ENCODE data around the gene STAT4.
A peak's percentile ranks its signal among the peaks of the same experiment; 100 is the strongest.

The STAT4 gene, protein sequence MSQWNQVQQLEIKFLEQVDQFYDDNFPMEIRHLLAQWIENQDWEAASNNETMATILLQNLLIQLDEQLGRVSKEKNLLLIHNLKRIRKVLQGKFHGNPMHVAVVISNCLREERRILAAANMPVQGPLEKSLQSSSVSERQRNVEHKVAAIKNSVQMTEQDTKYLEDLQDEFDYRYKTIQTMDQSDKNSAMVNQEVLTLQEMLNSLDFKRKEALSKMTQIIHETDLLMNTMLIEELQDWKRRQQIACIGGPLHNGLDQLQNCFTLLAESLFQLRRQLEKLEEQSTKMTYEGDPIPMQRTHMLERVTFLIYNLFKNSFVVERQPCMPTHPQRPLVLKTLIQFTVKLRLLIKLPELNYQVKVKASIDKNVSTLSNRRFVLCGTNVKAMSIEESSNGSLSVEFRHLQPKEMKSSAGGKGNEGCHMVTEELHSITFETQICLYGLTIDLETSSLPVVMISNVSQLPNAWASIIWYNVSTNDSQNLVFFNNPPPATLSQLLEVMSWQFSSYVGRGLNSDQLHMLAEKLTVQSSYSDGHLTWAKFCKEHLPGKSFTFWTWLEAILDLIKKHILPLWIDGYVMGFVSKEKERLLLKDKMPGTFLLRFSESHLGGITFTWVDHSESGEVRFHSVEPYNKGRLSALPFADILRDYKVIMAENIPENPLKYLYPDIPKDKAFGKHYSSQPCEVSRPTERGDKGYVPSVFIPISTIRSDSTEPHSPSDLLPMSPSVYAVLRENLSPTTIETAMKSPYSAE

DNA sequence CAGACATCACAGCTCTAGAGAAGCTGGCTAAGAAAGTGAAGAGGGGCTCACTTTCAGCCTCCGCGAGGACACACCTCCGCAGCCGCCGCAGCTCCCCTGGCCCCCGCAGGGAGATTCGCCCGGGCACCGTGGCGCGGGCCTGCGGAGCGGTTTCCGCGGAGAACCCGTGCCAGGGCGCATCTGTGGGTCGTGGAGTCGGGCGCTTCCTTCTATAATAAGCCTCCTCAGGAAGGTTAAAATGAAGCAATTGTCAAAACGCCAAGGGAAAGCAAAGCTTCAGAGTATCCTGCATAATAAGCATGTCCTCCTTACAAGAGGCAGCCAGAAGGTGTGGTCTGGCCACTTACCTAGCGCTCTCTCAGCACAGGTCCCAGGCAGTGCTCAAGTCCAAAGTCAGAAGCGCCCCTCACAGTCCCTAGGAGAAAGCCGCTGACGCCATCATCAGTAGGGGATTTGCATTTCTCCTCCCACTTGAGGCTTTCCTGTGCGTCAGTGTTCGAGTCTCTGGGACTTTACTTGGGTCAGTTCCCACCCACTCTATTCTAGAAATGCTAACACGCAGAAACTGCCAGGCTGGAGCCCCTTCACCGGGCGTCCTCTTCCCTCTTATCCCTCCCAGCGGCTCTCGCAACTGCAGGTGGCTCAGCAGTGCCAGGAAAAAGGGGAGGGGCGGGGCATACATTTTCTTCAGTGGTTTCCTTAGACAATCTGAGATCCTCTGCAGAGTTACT lies at the start of gene STAT4:
STAT4 (minus strand) TSS at position 395 of the 731 bp plus-strand sequence. CDS start 2,791 bp downstream, outside the sequence.
- Histone ChIP-seq H3K9ac (ENCODE audit: low read depth, low read length) (no peak within 1 kb of the TSS), H3K36me3 (ENCODE audit: control insufficient read depth, insufficient read depth, low read length) (no peaks in the 10 kb centered on the region), H3K27me3 (ENCODE audit: control insufficient read depth, insufficient read depth, low read length) (peaks cover 21% of the 10 kb centered on the region), H3K9me3 (ENCODE audit: control insufficient read depth, insufficient read depth, low read length) (no peaks in the 10 kb centered on the region), H3K4me3 (ENCODE audit: low read depth, low read length) (peak within 1 kb of the TSS; percentile 84), H3K4me1 (ENCODE audit: control insufficient read depth, insufficient read depth, low read length) (no peaks in the 10 kb centered on the region)

DNA sequence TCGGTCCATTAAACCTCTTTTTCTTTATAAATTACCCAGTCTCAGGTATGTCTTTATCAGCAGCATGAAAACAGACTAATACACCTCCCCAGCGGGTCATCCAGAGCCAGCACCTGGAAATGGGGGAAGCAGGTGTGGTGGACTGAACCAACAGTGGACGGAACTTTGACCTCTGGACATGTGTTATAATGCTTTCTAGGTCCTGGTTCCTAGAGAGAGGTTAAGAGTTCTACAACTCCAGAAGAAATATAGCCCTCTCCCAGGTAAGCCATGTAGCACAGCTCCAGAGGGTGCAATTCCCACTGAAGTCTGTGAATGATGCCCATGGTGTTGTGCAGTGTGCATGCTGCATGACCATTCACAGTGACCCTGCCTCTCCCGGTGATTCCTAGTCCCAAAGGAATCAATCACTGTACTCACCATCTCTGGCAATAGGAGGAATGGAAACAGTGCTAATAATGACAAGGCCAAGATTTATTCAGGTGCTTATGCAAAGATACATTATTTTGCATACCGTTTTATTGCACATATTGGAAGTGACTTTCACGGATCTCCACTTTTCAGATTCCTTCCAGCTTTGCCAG lies 49.2 kb upstream of the STAT4 start:
- no peaks in the 10 kb centered on the region for H3K9me3 ChIP-seq (ENCODE audit: control insufficient read depth, insufficient read depth, low read length)
- H3K36me3 ChIP-seq (ENCODE audit: control insufficient read depth, insufficient read depth, low read length): no peaks in the 10 kb centered on the region
- no peaks in the 10 kb centered on the region for H3K27me3 ChIP-seq (ENCODE audit: control insufficient read depth, insufficient read depth, low read length)
- H3K4me1 ChIP-seq (ENCODE audit: control insufficient read depth, insufficient read depth, low read length): no peaks in the 10 kb centered on the region
- H3K4me3 ChIP-seq (ENCODE audit: low read depth, low read length): no peak overlapping the region
- H3K9ac ChIP-seq (ENCODE audit: low read depth, low read length): no peak overlapping the region

DNA sequence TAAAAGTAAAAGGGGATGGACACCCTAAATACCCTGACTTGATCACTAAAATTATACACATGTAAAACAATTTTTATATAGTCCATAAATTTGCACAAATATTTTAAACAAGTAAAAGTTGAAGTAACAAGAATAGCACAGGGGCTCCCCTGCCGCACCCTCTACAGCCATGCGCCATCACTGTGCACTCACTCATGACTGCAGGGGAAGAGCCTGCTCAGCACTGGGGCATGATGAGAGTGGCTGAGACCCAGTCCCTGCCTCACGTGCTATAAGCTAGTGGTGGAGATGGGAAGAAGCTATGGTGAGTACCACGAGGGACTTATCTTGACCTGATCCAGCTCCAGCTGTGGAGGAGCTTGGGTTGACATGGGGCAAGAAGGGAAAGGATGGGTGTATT lies 47.5 kb upstream of the STAT4 start:
- H3K9ac ChIP-seq (ENCODE audit: low read depth, low read length): no peak overlapping the region
- no peak overlapping the region for H3K4me3 ChIP-seq (ENCODE audit: low read depth, low read length)
- H3K9me3 ChIP-seq (ENCODE audit: control insufficient read depth, insufficient read depth, low read length): no peaks in the 10 kb centered on the region
- no peaks in the 10 kb centered on the region for H3K4me1 ChIP-seq (ENCODE audit: control insufficient read depth, insufficient read depth, low read length)
- H3K27me3 ChIP-seq (ENCODE audit: control insufficient read depth, insufficient read depth, low read length): no peaks in the 10 kb centered on the region
- no peaks in the 10 kb centered on the region for H3K36me3 ChIP-seq (ENCODE audit: control insufficient read depth, insufficient read depth, low read length)

DNA sequence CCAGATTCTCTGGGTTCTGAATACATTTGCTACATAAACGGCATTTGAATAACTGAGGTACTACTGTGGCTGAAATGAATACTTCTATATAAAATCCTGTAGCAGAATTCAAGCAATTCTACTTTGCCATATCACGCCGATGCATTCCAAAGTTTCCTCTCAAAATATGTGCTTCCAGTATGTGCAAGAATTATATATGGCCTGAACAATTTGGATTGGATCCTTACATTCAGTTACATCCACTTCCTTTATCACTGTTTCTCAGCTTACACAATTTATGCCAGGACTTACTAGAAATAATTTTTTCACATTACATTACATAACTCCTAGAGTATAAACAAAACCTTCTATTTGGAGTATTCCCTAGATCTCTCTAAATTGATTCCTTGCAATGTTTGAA lies 46.3 kb upstream of the STAT4 start:
- no peak overlapping the region for H3K9ac ChIP-seq (ENCODE audit: low read depth, low read length)
- no peak overlapping the region for H3K4me3 ChIP-seq (ENCODE audit: low read depth, low read length)
- no peaks in the 10 kb centered on the region for H3K27me3 ChIP-seq (ENCODE audit: control insufficient read depth, insufficient read depth, low read length)
- no peaks in the 10 kb centered on the region for H3K4me1 ChIP-seq (ENCODE audit: control insufficient read depth, insufficient read depth, low read length)
- H3K9me3 ChIP-seq (ENCODE audit: control insufficient read depth, insufficient read depth, low read length): no peaks in the 10 kb centered on the region
- no peaks in the 10 kb centered on the region for H3K36me3 ChIP-seq (ENCODE audit: control insufficient read depth, insufficient read depth, low read length)

DNA sequence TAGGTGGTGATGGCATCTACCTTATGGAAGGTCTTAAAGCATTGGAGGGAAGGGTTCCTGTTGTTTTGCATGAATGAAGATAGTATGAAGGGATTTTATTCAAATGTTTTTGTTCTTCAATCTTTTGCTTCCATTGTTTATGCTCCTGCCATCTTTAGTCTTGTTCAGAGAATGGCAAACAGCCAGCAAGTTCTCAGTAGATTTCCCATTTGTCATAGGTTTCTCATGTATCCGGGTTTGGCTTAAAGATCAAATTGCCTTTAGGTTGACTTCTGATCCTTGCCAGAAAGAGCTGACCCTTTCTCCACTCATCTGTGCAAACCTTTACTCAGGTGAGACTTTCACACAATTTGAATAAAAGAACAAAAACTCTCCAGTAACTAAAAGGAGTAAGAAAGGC lies 44.2 kb upstream of the STAT4 start:
- Histone ChIP-seq H3K36me3 (ENCODE audit: control insufficient read depth, insufficient read depth, low read length) (no peaks in the 10 kb centered on the region), H3K4me1 (ENCODE audit: control insufficient read depth, insufficient read depth, low read length) (no peaks in the 10 kb centered on the region), H3K4me3 (ENCODE audit: low read depth, low read length) (no peak overlapping the region), H3K9ac (ENCODE audit: low read depth, low read length) (no peak overlapping the region), H3K27me3 (ENCODE audit: control insufficient read depth, insufficient read depth, low read length) (no peaks in the 10 kb centered on the region), H3K9me3 (ENCODE audit: control insufficient read depth, insufficient read depth, low read length) (no peaks in the 10 kb centered on the region)

DNA sequence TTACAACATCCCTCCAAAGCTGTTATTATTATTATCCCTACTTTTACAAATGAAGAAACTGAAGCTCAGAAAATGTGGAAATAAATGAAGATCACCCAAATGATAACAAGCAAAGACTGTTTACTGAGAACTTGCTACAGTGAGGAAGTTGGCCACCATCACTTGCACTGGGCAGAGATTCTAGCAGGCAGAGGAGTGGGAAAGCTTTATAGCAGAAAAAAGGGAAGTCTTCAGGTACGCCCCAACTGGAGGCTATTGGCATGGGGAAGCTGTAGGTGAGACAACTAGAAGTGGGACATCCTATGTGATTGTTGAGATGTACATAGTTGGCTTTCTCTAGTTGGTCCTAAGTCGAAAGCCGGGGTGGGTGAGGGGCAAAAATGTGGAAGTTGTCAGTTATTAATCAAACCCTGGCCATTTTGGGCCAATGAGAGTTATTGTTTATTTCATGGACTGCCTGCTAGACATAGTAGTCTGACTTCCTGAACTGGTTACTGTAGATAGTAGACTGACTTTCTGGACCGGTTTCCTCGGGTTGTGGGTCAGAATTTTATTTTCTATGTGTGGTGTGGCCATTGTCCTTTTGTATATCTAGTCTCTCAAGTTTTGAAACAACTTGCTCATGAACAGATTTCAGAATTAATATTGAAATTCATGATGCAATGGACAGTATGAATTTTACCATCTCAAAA lies 40.2 kb upstream of the STAT4 start:
- Histone ChIP-seq H3K4me3 (ENCODE audit: low read depth, low read length) (no peak overlapping the region), H3K27me3 (ENCODE audit: control insufficient read depth, insufficient read depth, low read length) (no peaks in the 10 kb centered on the region), H3K4me1 (ENCODE audit: control insufficient read depth, insufficient read depth, low read length) (no peaks in the 10 kb centered on the region), H3K36me3 (ENCODE audit: control insufficient read depth, insufficient read depth, low read length) (no peaks in the 10 kb centered on the region), H3K9ac (ENCODE audit: low read depth, low read length) (no peak overlapping the region), H3K9me3 (ENCODE audit: control insufficient read depth, insufficient read depth, low read length) (no peaks in the 10 kb centered on the region)

DNA sequence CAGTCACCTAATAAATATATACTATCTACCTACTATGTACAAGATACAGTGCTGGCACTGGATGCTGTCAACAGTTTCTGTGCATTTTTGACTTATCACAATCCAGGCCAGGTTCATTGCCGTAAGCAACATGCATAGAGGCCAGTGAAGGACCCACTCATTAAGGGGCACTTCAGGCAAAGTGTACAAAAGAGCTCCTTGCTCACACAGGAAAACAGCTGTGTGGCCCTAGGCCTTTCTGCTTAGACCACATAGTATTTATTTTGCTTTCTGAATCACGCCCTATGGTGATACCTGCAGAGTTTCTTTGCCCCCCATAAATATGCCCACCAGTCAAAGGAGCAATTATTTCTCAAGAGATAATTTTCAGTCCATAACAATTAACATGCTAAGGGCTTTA lies 39.6 kb upstream of the STAT4 start:
- no peaks in the 10 kb centered on the region for H3K27me3 ChIP-seq (ENCODE audit: control insufficient read depth, insufficient read depth, low read length)
- H3K4me1 ChIP-seq (ENCODE audit: control insufficient read depth, insufficient read depth, low read length): no peaks in the 10 kb centered on the region
- H3K9me3 ChIP-seq (ENCODE audit: control insufficient read depth, insufficient read depth, low read length): no peaks in the 10 kb centered on the region
- no peak overlapping the region for H3K4me3 ChIP-seq (ENCODE audit: low read depth, low read length)
- no peaks in the 10 kb centered on the region for H3K36me3 ChIP-seq (ENCODE audit: control insufficient read depth, insufficient read depth, low read length)
- H3K9ac ChIP-seq (ENCODE audit: low read depth, low read length): no peak overlapping the region

DNA sequence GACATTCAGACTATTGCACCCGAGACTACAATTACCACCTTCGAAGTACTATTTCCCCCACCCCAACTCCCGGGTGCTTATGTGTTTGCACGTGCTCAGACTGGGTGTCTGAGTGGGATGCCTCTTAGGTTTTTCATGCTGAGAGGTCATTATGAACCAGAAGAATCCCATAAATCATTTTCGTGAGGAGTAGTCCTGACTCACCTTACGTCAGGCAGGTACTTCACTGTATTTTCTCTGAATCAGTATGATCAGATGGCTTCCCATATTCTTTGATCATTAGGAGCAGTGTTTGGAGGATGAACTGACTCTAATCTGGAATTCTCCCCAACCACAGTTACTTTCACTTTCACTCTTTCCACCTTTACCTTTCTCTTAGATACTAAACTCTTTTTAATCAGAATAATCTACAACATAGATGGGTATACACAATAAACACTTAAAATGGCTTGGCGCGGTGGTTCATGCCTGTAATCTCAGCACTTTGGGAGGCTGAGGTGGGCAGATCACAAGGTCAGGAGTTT lies 38.4 kb upstream of the STAT4 start:
- Histone ChIP-seq H3K36me3 (ENCODE audit: control insufficient read depth, insufficient read depth, low read length) (no peaks in the 10 kb centered on the region), H3K27me3 (ENCODE audit: control insufficient read depth, insufficient read depth, low read length) (no peaks in the 10 kb centered on the region), H3K9ac (ENCODE audit: low read depth, low read length) (no peak overlapping the region), H3K4me1 (ENCODE audit: control insufficient read depth, insufficient read depth, low read length) (no peaks in the 10 kb centered on the region), H3K9me3 (ENCODE audit: control insufficient read depth, insufficient read depth, low read length) (no peaks in the 10 kb centered on the region), H3K4me3 (ENCODE audit: low read depth, low read length) (no peak overlapping the region)

DNA sequence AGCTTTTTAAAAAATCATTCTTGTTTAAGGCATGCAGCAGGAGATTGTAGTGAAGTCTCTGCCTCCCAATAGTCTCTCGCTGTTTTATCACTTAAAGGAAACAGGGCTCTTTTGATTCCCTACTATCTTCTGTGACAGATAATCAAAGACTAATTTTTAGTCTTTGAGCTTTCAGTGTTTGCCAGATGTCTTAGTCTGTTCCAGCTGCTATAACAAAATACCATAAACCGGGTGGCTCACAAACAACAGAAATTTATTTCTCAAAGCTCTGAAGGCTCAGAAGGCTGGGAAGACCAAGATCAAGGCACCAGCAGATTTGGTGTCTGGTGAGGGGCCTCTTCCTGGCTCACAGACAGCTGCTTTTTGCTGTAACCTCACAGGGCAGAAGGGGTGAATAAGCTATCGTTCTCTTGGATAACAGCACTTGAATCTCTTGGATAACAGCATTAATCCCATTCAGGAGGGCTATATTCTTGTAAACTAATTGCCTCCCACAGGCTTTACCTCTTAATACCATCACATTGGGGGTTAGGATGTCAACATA lies 37.8 kb upstream of the STAT4 start:
- H3K9ac ChIP-seq (ENCODE audit: low read depth, low read length): no peak overlapping the region
- no peaks in the 10 kb centered on the region for H3K4me1 ChIP-seq (ENCODE audit: control insufficient read depth, insufficient read depth, low read length)
- H3K4me3 ChIP-seq (ENCODE audit: low read depth, low read length): no peak overlapping the region
- no peaks in the 10 kb centered on the region for H3K36me3 ChIP-seq (ENCODE audit: control insufficient read depth, insufficient read depth, low read length)
- no peaks in the 10 kb centered on the region for H3K9me3 ChIP-seq (ENCODE audit: control insufficient read depth, insufficient read depth, low read length)
- H3K27me3 ChIP-seq (ENCODE audit: control insufficient read depth, insufficient read depth, low read length): no peaks in the 10 kb centered on the region

DNA sequence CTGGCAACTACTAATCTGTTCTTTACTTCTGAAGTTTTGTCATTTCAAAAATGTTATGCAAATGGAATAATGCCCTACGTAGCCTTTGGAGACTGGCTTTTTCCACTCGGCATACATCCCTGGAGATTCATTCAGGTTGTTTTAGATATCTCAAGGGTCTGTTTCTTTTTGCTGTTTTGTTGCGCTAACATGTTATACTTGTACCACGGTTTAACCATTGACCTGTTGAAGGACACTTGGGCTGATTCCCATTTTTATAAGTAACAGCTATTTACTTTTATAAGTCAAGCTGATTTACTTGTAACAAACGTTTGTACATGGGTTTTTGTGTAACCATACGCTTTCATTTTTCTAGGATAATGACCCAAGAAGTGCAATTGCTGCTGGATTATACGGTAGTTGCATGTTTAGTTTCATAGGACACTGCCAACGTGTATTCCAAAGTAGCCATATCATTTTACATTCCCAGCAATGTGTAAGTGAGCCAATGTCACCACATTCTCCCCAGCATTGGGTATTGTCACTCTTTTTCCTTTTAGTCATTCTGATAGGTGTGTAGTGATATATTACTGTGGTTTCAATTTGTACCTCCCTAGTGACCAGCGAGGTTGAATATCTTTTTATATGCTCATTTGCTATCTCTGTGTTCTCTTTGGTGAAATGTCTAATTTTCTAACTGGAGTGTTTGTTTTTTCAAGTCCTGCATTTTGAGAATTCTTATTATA lies 36.5 kb upstream of the STAT4 start:
- H3K9me3 ChIP-seq (ENCODE audit: control insufficient read depth, insufficient read depth, low read length): no peaks in the 10 kb centered on the region
- no peaks in the 10 kb centered on the region for H3K4me1 ChIP-seq (ENCODE audit: control insufficient read depth, insufficient read depth, low read length)
- H3K9ac ChIP-seq (ENCODE audit: low read depth, low read length): no peak overlapping the region
- H3K36me3 ChIP-seq (ENCODE audit: control insufficient read depth, insufficient read depth, low read length): no peaks in the 10 kb centered on the region
- H3K4me3 ChIP-seq (ENCODE audit: low read depth, low read length): no peak overlapping the region
- H3K27me3 ChIP-seq (ENCODE audit: control insufficient read depth, insufficient read depth, low read length): no peaks in the 10 kb centered on the region

All from iPS-15b (cell line).